ENCODE data around the gene PDE4D. TPM values are rescaled to one million over a fixed set of nuclear protein-coding genes. Genes with fewer than 3 reads are reported as not detected.
A peak's percentile ranks its signal among the peaks of the same experiment; 100 is the strongest.

The PDE4D gene
- total and polyA plus RNA-seq, 3 experiments from 2014 or later: 5.6 to 18.3 (median 17.7) TPM

DNA sequence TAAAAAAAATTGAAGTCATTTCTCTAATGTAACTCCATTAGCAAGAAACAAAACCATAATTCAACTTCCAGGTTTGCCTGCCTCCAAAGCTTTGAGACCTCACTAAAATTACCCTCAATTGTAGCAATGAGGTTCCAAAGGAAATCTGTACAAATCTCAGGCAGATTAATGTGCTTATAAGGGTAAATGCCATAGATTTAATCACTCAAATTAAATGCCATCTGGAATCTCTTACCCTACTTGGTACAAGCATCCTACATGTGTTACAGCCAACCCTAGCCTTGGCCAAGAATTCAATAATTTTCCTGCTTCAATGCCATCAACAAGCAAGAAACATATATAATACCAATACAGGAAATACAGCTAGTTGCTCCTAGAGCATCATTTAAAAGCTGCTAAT lies 857.8 kb downstream of the PDE4D start:
- H3K27me3 Mint-ChIP-seq: peaks cover 0 to 1% of the 10 kb centered on the region in 2 donors
- H3K36me3 ChIP-seq (ENCODE audit: insufficient read depth, low read length): no peaks in the 10 kb centered on the region
- H3K4me3 Mint-ChIP-seq: peak overlapping the region; percentile 33 to 97 (median 88)
- H3K9me3 ChIP-seq (ENCODE audit: low read length): no peaks in the 10 kb centered on the region
- peaks cover 38% of the 10 kb centered on the region for H3K4me1 ChIP-seq (ENCODE audit: insufficient read depth, low read length)
- H3K27ac ChIP-seq (ENCODE audit: low read depth, low read length): no peak overlapping the region
- DNase-seq: no peak
- H3K27ac Mint-ChIP-seq: peak overlapping the region in 7 of 8 donors; percentile 16 to 99 (median 50)
- H3K4me1 Mint-ChIP-seq: peaks cover 55 to 80% (median 58%) of the 10 kb centered on the region in 3 donors
- CTCF ChIA-PET: interaction anchor here (0.7 to 4.9 kb wide), 12 partner anchors 59 to 153 kb away, joined by 3 to 73 read pairs (median 5); no protein-coding TSS in a partner anchor
- peaks cover 8 to 69% (median 11%) of the 10 kb centered on the region in 3 donors for H3K36me3 Mint-ChIP-seq
- no peaks in the 10 kb centered on the region for H3K27me3 ChIP-seq (ENCODE audit: insufficient read depth, low read length, poor library complexity, severe bottlenecking)
- peak overlapping the region; percentile 76 for H3K4me3 ChIP-seq (ENCODE audit: low read length)
- POLR2A ChIA-PET: interaction anchor here (1.6 kb wide), 1 partner anchor 92 kb away, joined by 12 read pairs; no protein-coding TSS in a partner anchor
- H3K9me3 Mint-ChIP-seq: no peaks in the 10 kb centered on the region

DNA sequence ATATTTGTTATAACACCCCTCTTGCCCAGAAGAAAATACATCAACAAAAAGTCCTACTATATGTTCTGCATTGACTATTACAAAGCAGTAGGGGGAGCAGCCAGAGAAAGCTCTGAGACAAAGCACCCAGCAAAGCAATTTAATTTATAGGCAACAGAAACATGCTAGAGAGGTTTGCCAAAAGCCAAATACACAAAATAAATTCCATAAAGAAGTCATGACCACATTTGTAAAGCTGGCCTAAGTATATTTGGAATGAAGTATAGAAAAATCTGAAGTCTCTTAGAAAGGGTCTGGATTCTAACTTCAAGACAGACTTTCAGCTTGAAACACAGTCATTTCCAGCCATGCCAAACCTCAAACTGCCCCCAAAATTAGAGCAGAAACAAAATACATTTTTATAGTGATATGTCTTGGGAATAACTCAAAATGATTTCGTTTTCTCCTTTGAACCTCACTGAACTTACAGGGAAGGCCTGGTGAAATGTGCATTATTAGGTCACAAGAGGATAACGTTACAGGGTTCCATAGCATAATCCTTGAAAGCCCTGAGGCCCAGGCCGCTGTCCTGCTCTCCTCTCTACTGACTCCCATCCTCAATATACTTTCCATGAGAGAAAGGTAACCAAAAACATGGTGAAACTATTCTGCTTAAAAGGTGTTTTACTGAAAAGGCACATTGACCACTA lies 858.9 kb downstream of the PDE4D start:
- no peaks in the 10 kb centered on the region for H3K9me3 Mint-ChIP-seq

DNA sequence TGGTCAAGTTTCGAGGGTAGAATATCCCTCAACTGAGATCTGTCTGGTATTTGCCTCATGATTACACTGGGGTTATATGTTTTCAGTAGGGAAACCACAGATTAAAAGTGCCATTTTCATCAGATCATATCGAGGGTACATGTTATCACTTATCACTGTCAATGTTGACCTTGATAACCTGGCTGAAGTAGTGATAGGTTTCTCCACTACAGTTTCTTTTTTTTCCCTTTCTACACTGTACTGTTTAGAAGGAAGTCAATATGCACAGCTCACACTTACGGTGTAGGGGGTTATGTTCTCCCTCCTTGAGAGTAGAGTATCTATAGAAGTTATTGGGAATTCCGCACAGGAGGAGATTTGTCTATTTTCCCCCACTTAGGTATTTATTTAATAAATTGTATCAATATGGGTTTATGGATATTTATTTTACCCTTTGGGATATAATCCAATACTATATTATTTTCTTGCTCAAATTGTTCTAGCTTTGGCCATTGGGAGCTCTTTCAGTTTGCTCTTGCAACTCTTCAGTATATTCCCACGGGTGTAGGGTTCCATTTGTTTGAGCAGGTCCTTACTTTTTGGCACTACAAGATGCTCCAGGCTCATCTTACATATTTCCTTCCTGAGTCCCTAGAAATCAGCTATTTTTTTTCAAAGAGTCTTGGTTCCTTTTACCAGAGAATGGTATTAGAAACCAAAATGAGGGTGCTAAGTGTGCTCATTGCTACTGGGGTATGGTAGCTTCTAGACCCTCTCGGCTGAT lies 866.2 kb downstream of the PDE4D start:
- peaks cover 25 to 74% (median 32%) of the 10 kb centered on the region in 3 donors for H3K36me3 Mint-ChIP-seq
- no peak for DNase-seq
- POLR2A ChIA-PET: no interaction called here
- H3K27ac Mint-ChIP-seq: no peak overlapping the region
- H3K9me3 Mint-ChIP-seq: no peaks in the 10 kb centered on the region
- H3K4me1 Mint-ChIP-seq: peaks cover 40 to 70% (median 68%) of the 10 kb centered on the region in 3 donors
- peak overlapping the region in 1 of 7 donors; percentile 20 for H3K4me3 Mint-ChIP-seq
- peaks cover 7% of the 10 kb centered on the region for H3K4me1 ChIP-seq (ENCODE audit: insufficient read depth, low read length)
- H3K27me3 Mint-ChIP-seq: no peaks in the 10 kb centered on the region
- H3K4me3 ChIP-seq (ENCODE audit: low read length): no peak overlapping the region
- H3K27ac ChIP-seq (ENCODE audit: low read depth, low read length): no peak overlapping the region
- CTCF ChIA-PET: interaction anchor here (1.3 to 1.4 kb wide), 2 partner anchors 101 to 161 kb away, joined by 4 to 5 read pairs; no protein-coding TSS in a partner anchor
- H3K9me3 ChIP-seq (ENCODE audit: low read length): no peaks in the 10 kb centered on the region
- H3K36me3 ChIP-seq (ENCODE audit: insufficient read depth, low read length): no peaks in the 10 kb centered on the region
- H3K27me3 ChIP-seq (ENCODE audit: insufficient read depth, low read length, poor library complexity, severe bottlenecking): no peaks in the 10 kb centered on the region

More for the DNA sequence above, 858.9 kb downstream of the PDE4D start:
- H3K27ac Mint-ChIP-seq: peak overlapping the region in 7 of 8 donors; percentile 10 to 81 (median 44)
- Histone ChIP-seq H3K9me3 (ENCODE audit: low read length) (no peaks in the 10 kb centered on the region), H3K4me3 (ENCODE audit: low read length) (peak overlapping the region; percentile 3), H3K27ac (ENCODE audit: low read depth, low read length) (no peak overlapping the region), H3K27me3 (ENCODE audit: insufficient read depth, low read length, poor library complexity, severe bottlenecking) (no peaks in the 10 kb centered on the region), H3K4me1 (ENCODE audit: insufficient read depth, low read length) (peaks cover 30% of the 10 kb centered on the region), H3K36me3 (ENCODE audit: insufficient read depth, low read length) (no peaks in the 10 kb centered on the region)
- peaks cover 57 to 81% (median 60%) of the 10 kb centered on the region in 3 donors for H3K4me1 Mint-ChIP-seq
- peak overlapping the region in 6 of 7 donors; percentile 20 to 92 (median 35) for H3K4me3 Mint-ChIP-seq
- peak in 4 of 5 donors; percentile 8 to 50 (median 44) for DNase-seq
- peaks cover 16 to 78% (median 16%) of the 10 kb centered on the region in 3 donors for H3K36me3 Mint-ChIP-seq
- ChIA-PET POLR2A (interaction anchor here (0.8 kb wide), 1 partner anchor 93 kb away, joined by 4 read pairs; no protein-coding TSS in a partner anchor), CTCF (interaction anchor here (0.6 to 4.9 kb wide), 20 partner anchors 13 to 153 kb away, joined by 3 to 73 read pairs (median 4); no protein-coding TSS in a partner anchor)
- peaks cover 0 to 1% of the 10 kb centered on the region in 2 donors for H3K27me3 Mint-ChIP-seq

DNA sequence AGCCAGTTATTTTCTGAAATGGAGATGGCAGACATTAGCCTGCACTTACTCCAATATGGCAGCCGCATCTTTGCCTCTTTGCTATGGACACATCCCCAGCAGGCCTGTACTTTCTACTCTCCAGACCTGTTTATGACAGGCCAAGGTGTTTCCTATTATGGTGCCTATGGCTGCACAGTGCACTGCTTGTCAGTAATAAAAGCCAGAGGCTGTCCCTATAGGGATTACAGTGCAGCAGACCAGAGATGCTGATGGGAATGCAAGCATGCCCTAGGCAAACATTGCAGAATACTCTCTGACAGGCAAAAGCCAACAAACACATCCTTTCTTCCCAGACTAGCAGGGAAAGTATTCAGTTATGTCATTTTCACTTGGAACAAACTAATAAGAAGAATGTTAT lies 867.8 kb downstream of the PDE4D start:
- Histone ChIP-seq H3K9me3 (ENCODE audit: low read length) (no peaks in the 10 kb centered on the region), H3K27ac (ENCODE audit: low read depth, low read length) (no peak overlapping the region), H3K36me3 (ENCODE audit: insufficient read depth, low read length) (no peaks in the 10 kb centered on the region), H3K4me1 (ENCODE audit: insufficient read depth, low read length) (peaks cover 13% of the 10 kb centered on the region), H3K4me3 (ENCODE audit: low read length) (no peak overlapping the region), H3K27me3 (ENCODE audit: insufficient read depth, low read length, poor library complexity, severe bottlenecking) (no peaks in the 10 kb centered on the region)
- ChIA-PET POLR2A (no interaction called here), CTCF (no interaction called here)
- Mint-ChIP-seq H3K4me1 (peaks cover 47 to 77% (median 75%) of the 10 kb centered on the region in 3 donors), H3K27me3 (peaks cover 0 to 1% of the 10 kb centered on the region in 2 donors), H3K9me3 (no peaks in the 10 kb centered on the region), H3K36me3 (peaks cover 18 to 78% (median 31%) of the 10 kb centered on the region in 3 donors), H3K27ac (no peak overlapping the region), H3K4me3 (peak overlapping the region in 1 of 7 donors; percentile 7)
- no peak for DNase-seq

DNA sequence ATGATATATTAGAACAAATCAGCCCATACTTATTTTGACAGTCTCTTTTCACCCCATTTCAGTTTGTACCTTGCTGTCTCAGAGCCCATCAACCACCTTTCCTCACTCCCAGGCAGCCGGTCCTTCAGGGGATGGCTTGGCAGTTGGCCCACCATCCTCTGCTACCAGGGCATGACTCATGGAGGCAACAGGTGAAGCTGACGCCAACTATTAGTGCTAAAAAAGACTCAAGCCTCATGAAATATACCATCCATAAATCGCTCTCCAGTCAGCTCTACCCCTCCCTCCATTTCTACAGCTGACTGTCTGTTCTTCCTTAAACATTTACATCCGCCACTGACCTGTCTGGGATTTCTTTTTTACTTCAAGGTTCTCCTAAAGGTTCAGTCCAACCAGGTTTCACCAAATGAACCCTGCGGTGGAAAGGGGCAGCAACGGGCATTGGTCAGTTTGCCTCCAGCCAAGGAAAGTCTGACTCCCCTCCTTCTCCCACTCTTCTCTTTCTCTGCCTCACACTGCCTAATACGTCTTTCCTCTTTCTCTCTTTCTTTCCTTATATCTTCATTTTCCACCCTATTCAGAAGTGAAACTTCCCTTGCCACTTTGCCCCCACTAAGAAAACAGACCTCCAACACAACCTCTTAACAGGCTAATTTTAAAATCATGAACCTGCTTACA lies 871.5 kb downstream of the PDE4D start:
- H3K36me3 Mint-ChIP-seq: peaks cover 16 to 79% (median 24%) of the 10 kb centered on the region in 3 donors
- DNase-seq: no peak
- no peaks in the 10 kb centered on the region for H3K36me3 ChIP-seq (ENCODE audit: insufficient read depth, low read length)
- no peak overlapping the region for H3K27ac ChIP-seq (ENCODE audit: low read depth, low read length)
- H3K4me1 ChIP-seq (ENCODE audit: insufficient read depth, low read length): peaks cover 15% of the 10 kb centered on the region
- H3K9me3 ChIP-seq (ENCODE audit: low read length): no peaks in the 10 kb centered on the region
- peak overlapping the region in 2 of 8 donors; percentile 12 to 40 for H3K27ac Mint-ChIP-seq
- no peaks in the 10 kb centered on the region for H3K27me3 ChIP-seq (ENCODE audit: insufficient read depth, low read length, poor library complexity, severe bottlenecking)
- H3K27me3 Mint-ChIP-seq: peaks cover 0 to 1% of the 10 kb centered on the region in 2 donors
- H3K4me1 Mint-ChIP-seq: peaks cover 45 to 81% (median 73%) of the 10 kb centered on the region in 3 donors
- POLR2A ChIA-PET: no interaction called here
- H3K9me3 Mint-ChIP-seq: peaks cover 0 to 2% (median 0%) of the 10 kb centered on the region in 5 donors
- no peak overlapping the region for H3K4me3 ChIP-seq (ENCODE audit: low read length)
- H3K4me3 Mint-ChIP-seq: no peak overlapping the region
- CTCF ChIA-PET: interaction anchor here (1.4 kb wide), 1 partner anchor 12 kb away, joined by 4 read pairs; no protein-coding TSS in a partner anchor

DNA sequence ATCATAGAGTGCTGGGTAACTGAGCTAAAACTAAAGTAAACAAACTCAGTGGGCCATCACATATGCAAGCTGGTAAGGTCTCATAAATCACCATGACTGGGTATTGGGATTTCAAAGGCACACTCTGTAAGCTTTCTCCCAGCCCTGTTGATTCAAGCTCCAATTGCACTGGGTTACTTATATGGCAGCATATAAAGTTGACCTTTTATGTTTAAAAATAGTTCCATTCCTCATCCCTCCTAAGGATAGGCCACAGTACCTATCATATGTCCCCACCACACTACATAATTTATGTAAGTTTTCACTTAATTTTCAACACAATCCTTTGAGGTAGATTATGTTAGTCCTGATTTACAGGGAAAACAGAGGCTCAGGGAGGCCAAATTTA lies 872.2 kb downstream of the PDE4D start:
- peaks cover 23 to 82% (median 26%) of the 10 kb centered on the region in 3 donors for H3K36me3 Mint-ChIP-seq
- ChIA-PET CTCF (interaction anchor here (1.4 kb wide), 1 partner anchor 13 kb away, joined by 4 read pairs; no protein-coding TSS in a partner anchor), POLR2A (no interaction called here)
- Histone ChIP-seq H3K27me3 (ENCODE audit: insufficient read depth, low read length, poor library complexity, severe bottlenecking) (no peaks in the 10 kb centered on the region), H3K36me3 (ENCODE audit: insufficient read depth, low read length) (no peaks in the 10 kb centered on the region), H3K9me3 (ENCODE audit: low read length) (no peaks in the 10 kb centered on the region), H3K27ac (ENCODE audit: low read depth, low read length) (no peak overlapping the region), H3K4me3 (ENCODE audit: low read length) (no peak overlapping the region), H3K4me1 (ENCODE audit: insufficient read depth, low read length) (peaks cover 15% of the 10 kb centered on the region)
- peak overlapping the region in 1 of 7 donors; percentile 33 for H3K4me3 Mint-ChIP-seq
- peaks cover 0 to 1% of the 10 kb centered on the region in 2 donors for H3K27me3 Mint-ChIP-seq
- peaks cover 43 to 83% (median 66%) of the 10 kb centered on the region in 3 donors for H3K4me1 Mint-ChIP-seq
- no peak overlapping the region for H3K27ac Mint-ChIP-seq
- peaks cover 0 to 4% (median 0%) of the 10 kb centered on the region in 5 donors for H3K9me3 Mint-ChIP-seq
- no peak for DNase-seq

DNA sequence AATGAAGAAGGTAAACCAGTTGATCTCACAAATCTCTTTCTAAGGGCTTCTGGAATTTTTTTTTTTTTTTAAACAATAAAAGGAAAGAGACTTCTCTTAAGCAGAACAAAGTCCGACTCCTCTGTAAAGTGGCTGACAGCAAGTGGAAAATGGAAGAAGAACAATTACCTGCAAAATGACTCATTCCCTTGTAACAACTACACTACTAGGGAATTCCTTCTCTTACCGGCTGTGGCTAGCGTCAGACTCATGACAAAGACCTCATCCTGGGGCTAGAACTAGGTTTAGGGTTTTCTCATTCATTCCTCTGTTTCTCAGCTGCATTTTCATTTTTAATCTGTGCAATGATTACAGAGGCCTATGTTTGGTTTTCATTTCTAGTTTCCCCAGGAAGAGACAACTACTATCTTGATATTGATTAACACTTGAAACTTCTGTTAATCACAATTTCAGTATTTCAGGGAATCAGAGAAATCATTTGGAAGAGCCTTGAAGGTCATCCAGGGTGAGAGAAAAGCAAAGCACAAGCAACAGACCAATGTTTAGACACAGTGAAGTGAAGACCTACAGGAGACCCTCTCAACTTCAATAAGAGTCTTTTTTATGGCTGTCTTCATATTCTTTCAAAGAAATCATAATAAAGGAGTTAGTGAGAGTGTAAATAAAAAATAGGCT lies 872.8 kb downstream of the PDE4D start:
- no peaks in the 10 kb centered on the region for H3K27me3 ChIP-seq (ENCODE audit: insufficient read depth, low read length, poor library complexity, severe bottlenecking)
- no peak for DNase-seq
- H3K9me3 ChIP-seq (ENCODE audit: low read length): no peaks in the 10 kb centered on the region
- ChIA-PET CTCF (interaction anchor here (1.4 kb wide), 1 partner anchor 14 kb away, joined by 4 read pairs; no protein-coding TSS in a partner anchor), POLR2A (no interaction called here)
- Mint-ChIP-seq H3K27ac (peak overlapping the region in 3 of 8 donors; percentile 17 to 44 (median 19)), H3K36me3 (peaks cover 26 to 82% (median 29%) of the 10 kb centered on the region in 3 donors), H3K4me3 (peak overlapping the region in 2 of 7 donors; percentile 8 to 33), H3K9me3 (peaks cover 0 to 6% (median 2%) of the 10 kb centered on the region in 5 donors), H3K4me1 (peaks cover 38 to 77% (median 61%) of the 10 kb centered on the region in 3 donors), H3K27me3 (peaks cover 0 to 1% of the 10 kb centered on the region in 2 donors)
- no peak overlapping the region for H3K27ac ChIP-seq (ENCODE audit: low read depth, low read length)
- H3K4me1 ChIP-seq (ENCODE audit: insufficient read depth, low read length): peaks cover 10% of the 10 kb centered on the region
- no peak overlapping the region for H3K4me3 ChIP-seq (ENCODE audit: low read length)
- H3K36me3 ChIP-seq (ENCODE audit: insufficient read depth, low read length): no peaks in the 10 kb centered on the region
